Bone marrow (tissue), 2 donors: ENCODE data around the gene PAX7.
"Not testable (repeated sequence)": the region's sequence is repeated elsewhere in the genome, so short reads cannot be mapped to it uniquely, and the experiment has no call there.

Source experiments
- DNase-seq, 2 donors: peaks; one replicate each; lab custom pipeline; 2025; lab: John Stamatoyannopoulos, UW

The PAX7 gene

GRCh38 chr1:18658831-18659230 is 28.2 kb downstream of the PAX7 start:
- no peak for DNase-seq

DNA sequence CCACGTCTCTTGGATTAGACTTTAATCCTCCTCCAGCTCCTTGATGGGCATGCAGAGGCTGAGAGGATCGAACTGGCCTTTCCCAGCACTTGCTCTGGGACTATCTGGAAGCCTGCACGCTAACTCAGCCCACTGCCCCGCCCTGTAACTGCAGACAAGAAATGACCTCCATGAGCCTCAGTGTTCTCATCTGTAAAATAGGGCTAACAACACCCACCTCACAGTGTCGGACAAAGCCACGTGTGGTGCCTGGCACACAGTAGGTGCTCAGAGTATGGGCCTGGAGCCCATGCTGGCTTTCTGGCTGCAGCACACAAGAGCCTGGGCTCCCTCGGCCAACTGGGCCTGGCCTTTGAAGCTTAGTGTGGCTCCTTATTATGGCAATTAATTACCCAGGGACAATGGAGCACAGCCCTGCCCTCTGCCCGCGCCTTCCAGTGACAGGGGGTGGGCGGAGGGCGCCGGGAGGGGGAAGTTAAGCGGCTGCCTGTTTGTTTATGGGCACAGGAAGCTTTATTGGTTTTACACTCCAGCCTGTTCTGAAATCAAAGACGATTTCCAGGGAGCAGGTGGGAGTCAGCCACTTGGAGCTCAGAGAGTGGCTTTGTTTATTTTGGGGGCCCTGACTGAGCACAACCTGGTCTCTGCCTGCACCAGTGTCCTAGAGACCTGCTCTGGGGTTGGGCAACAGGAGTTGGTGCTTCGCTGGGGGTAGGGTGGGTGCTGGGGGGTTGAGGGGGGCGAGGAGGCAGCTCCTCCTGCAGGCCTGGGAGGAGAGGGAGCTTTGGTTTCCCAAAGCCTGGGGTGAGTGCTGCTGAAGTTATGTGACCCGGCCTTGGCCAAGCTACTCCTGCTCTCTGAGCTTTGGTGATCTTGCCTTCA is 31.0 kb downstream of the PAX7 start:
- DNase-seq: no peak

GRCh38 chr1:18662286-18662639 is 31.6 kb downstream of the PAX7 start:
- DNase-seq: no peak

DNA sequence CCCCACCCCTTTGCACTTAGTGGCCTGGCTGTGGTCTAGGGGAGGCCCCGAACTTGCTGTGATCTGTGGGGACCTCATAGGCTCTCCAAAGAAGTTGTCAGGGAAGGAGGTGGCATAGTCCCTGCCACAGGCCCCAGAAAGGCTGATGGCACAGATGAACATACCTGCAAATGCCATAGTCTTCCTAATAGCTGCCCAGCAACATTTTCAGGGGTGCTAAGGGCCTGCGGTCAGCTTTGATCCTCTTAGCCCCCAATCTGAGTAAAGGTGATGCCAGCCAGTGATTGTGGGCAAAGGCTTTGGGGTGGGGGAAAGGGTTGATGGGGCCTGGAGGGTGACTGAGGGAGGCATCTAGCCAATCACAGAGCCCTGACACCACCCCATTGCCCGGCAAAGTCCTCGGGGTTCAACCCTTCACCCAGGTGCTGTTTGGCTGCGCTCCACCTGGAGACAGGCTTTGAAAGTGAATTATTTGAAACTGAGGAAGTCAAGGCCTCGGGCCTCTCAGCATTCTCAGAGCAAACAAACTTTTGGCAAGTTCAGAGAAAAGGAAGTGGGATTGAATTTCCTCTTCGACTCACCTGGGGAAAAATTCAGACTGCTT is 35.8 kb downstream of the PAX7 start:
- DNase-seq: no peak

DNA sequence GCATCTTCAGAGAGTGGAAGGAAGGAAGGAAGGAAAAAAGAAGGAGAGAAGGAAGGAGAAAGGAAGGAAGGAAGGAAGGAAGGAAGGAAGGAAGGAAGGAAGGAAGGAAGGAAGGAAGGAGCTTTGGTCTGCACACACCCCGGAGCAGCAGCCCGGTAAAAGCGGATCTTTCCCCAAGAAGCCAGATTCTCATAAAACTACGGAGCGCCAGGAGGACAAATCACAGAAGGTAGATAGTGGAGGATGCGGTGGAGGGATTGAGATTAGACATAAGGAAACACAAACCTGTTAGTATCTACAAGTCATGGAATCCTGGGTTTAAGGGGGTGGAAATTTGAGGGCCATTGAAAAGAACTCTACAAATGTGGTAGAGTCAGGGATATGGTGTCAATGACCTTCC is 36.7 kb downstream of the PAX7 start:
- no peak for DNase-seq

DNA sequence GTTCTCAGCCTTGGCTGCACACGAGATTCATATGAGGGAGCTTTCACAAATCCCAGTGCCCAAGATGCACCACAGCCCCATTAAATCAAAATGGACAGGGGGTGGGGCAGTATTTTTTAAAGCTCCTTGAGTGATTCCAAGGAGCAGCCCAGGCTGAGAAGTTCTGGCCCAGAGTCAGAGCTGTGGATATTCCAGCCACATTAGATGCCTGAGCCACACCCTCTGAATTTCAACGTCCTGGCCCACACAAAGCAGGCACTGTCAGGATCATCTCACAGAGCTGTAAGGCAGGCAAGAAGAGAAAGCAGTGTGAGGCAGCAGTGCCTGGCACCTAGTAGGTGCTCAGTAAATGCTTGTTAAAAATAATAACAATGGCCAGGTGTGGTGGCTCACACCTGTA is 37.4 kb downstream of the PAX7 start:
- no peak for DNase-seq

GRCh38 chr1:18668750-18669404 is 38.2 kb downstream of the PAX7 start:
- no peak for DNase-seq

DNA sequence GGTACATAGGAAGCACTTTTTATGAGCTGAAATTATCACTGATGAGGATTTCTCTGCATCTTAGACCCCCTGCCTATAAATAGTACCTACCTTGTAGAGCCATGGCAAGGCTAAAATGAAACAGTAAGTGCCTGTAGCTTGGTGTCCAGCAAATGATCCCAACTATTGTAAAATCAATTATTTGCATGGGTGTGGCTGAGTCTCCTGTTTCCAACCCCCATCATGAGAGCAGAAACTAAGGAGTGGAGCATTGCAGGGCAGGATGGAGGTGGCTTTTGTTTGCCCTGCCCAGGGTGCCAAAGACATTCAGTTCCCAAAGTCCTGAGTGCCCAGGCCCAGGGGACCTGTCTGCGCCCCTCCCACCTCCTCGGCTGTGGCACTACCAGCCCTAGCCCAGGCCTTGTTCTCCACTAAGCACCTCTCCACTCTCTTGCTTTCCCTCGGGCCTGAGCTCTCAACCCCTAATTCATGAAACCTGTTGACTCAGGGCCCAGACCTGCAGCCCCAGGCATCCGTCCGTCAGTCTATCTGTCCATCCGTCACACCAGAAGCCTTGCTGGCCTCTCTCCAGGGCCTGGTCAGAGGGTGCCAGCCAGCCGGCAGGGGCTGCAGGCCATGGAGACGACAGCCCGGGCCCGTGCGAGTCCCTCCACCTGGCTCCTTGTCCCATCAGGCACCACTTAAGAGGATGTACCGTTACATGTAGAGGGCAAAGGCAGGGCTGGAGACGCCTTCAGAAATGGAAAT is 39.6 kb downstream of the PAX7 start:
- no peak for DNase-seq

- no peak for DNase-seq
Observed at GRCh38 chr1:18670868-18671225, 40.2 kb downstream of the PAX7 start.

DNA sequence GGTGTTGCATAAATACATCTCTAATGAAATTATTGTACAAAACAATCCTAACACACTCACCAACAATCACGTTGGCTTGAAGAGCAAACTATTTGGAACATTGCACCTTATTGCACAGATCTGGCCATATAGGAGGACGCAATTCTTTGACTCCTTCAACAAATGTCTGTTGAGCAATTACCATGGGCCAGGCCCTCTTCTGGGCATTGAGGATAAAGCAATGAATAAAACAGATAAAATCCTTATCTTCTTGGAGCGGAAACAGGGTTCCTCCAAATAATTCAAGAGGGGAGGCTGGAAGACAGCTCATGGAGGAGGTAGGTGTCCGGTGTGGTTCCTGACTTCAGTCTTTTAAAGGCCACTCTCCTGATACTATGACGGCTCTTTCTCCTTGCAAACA is 43.3 kb downstream of the PAX7 start:
- no peak for DNase-seq

DNA sequence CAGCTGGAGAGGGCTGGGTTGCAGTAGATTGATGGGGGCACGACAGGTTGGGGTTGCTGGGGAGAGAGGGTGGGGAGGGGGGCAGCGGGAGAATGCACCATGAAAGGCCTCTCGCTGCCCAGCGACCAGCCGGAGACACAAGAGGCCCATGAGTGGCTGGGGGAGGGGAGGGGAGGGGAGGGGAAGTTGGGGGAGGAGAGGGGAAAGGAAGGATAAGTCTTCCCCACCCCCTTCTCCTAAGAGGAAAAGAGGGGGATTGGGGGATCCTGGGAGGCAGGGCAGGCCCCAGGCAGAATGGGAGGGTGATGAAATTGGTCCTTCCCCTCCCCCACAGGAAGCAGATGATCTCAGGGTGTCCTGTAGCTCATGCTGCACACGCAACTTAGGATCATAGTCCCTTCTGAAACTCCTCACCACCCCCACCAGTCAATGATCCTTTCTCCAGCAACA is 45.7 kb downstream of the PAX7 start:
- DNase-seq: no peak

DNA sequence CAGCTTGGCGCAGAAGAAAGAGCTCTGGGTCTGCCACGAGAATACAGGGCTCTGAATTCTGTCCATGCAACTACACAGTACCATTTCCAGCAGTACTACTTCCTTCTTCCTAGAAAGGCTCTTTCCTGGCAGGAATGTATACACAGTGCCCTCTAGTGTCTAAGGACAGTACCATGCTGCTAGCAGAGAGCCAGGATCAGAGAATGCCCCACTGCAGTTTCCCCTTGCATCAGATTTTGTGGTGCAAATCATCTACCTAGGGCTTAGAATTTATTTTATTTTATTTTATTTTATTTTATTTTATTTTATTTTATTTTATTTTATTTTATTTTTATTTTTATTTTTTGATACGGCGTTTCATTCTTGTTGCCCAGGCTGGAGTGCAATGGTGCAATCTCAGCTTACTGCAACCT is 50.8 kb downstream of the PAX7 start:
- DNase-seq: no peak

DNA sequence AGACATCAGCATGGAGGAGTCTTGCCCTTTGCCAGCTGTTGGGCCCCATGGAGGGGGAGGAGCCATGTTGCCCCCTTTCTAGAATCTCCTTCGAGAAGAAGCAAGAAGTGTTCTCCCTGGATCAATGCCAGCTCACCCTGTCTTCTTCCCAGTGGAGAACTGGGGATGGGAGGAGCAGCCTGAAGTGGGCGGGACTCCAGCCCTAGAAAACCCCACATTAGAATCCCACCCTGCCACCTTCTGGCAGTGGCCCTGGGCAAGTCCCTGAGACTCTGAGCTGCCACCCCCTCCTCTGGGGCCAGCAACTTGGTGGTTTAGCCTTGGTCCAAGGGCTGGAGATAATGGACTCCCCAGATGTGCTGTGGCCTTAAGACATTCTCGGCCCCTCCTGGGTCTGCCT is 51.7 kb downstream of the PAX7 start:
- DNase-seq: no peak

DNA sequence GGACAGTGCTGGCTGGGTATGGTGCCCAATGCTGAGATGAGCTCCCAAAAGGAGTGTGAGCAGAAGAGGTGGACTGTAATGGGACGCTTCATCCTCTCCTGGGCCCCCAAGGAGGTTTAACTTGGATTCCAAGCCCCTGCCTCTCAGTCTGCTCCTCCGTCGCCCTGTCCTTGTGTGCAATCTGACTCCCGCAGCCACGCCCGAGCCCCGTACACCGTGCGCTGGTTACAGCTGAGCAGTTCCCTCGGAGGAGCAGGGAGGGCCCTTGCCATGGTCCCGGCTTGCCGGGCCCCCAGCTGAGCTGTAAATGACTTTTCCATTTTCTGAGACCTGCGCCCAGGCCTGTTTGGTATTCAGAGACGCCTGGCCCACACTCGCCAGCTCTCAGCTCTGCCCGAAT is 53.7 kb downstream of the PAX7 start:
- DNase-seq: no peak

DNA sequence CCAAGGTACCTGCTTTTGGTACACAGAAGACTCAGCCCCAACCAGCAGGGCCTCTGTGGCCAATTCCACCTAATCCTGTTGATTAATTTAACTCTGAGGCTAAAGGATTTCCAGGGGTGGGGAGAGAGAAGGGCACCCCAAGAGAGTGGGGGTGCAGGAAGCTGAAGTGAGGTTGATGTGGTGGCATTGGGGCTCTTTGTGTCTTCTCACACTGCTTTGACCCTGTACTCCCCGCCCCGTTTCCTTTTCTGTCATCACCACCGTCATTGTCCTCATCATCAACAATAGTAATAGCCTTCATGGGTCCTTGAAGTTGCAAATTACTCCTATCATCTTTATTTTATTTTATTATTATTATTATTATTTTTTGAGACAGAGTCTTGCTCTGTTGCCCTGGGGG is 55.9 kb downstream of the PAX7 start:
- no peak for DNase-seq

DNA sequence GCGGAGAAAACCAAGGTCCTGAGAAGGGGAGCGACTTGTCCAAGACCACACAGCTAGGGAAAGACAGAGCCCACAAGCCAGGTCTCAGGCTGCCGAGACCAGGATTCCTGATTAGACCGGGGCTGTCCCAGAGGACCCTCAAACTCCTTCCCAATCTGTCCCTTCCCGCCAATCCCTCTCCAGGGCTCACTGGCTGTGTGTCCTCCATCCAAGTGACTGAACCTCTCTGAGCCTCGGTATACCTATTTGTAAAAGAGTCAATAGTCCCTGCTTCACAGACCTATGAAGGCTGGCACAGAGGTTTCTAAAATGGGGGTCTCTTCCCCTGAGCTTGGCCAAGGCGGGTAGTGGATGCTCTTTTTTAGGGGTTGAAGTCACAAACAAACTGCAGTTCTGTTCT is 56.6 kb downstream of the PAX7 start:
- DNase-seq: no peak

- DNase-seq: no peak
Observed at GRCh38 chr1:18691648-18692047, 61.0 kb downstream of the PAX7 start.

DNA sequence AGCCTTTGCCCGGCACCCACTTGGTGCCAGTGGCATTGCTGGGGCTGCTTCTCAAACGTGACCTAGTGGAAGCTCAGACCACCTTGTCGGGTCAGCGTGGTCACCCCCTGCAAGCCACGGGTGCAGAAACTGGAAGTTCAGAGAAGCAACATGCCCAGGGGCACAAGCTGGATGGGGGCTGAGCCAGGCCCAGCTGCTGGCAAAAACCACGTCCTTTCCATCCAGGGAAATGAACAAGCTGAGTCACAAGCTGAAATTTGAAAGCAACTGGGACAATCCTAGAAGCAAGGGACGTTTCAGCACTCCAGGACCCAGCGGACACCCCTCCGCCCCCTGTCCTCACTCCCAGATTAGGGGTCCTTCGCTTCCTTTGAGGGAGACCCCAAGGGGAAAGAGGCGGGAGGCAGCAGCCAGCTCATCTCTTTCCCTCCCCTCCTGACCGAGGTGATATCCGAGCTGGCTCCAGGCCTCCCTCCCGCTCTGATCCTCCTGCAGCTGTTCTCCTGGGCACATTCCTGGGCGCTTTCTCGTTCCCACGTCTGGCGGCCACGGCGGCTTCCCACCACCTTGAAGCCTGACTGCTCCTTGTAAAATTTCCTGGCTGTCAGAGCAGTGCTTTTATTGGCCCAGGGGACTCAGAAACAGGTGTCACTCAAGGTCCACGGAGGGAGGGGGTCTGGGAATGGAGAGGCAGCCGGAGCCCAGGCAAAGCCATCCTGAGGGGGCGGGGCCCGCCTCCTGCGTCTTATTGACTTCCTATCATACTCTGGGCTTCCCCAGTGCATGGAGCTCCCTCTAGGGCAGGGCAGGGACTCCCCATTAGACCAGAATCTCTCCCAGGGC is 62.8 kb downstream of the PAX7 start:
- no peak for DNase-seq

GRCh38 chr1:18694289-18694688 is 63.6 kb downstream of the PAX7 start:
- not testable (repeated sequence) for DNase-seq

- DNase-seq: no peak
Observed at GRCh38 chr1:18697541-18697940, 66.9 kb downstream of the PAX7 start.

DNA sequence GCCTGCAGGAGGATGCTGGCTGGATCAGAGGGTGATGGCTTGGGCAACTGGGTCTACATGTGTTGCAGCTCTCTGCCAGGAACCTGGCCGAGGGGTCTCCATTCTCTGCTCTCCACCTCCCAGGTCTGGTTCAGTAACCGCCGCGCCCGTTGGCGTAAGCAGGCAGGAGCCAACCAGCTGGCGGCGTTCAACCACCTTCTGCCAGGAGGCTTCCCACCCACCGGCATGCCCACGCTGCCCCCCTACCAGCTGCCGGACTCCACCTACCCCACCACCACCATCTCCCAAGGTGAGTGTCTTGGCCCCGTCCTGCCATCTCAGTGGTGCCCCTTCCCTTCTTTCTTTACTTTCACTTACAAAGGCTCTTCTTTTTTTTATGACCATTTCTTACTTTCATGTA is 69.9 kb downstream of the PAX7 start:
- DNase-seq: no peak

GRCh38 chr1:18701183-18701582 is 70.5 kb downstream of the PAX7 start:
- DNase-seq: no peak
